Ishikawa (cell line): ENCODE measurements around the gene APC2.
A peak's percentile ranks its signal among the peaks of the same experiment; 100 is the strongest.

Source experiments
- CEBPB ChIP-seq: IDR thresholded peaks from 2 replicates; pipeline ENCODE4 v1.6.1; 2012
- CREB1 ChIP-seq: IDR thresholded peaks from 2 replicates; pipeline ENCODE4 v1.6.1; 2012; ENCODE audit warnings: low read depth
- EGR1 ChIP-seq: IDR thresholded peaks from 2 replicates; pipeline ENCODE4 v1.6.1; 2012
- EP300 ChIP-seq: IDR thresholded peaks from 2 replicates; pipeline ENCODE4 v1.6.1; 2012; ENCODE audit warnings: borderline replicate concordance
- FOXM1 ChIP-seq: IDR thresholded peaks from 2 replicates; pipeline ENCODE4 v1.6.1; 2012; ENCODE audit warnings: low read depth, borderline replicate concordance
- RAD21 ChIP-seq: IDR thresholded peaks from 2 replicates; pipeline ENCODE4 v1.6.1; 2012; ENCODE audit warnings: low read depth
- REST ChIP-seq: IDR thresholded peaks from 2 replicates; pipeline ENCODE4 v1.6.1; 2012; ENCODE audit warnings: low read depth, mild to moderate bottlenecking
- TCF12 ChIP-seq: IDR thresholded peaks from 2 replicates; pipeline ENCODE4 v1.6.1; 2012; ENCODE audit warnings: low read depth
- ZBTB7A ChIP-seq: IDR thresholded peaks from 2 replicates; pipeline ENCODE4 v1.6.1; 2012; ENCODE audit warnings: low read depth
- TF ChIP-seq, protein P1 (sequence below): IDR thresholded peaks from 2 replicates; pipeline ENCODE4 v1.6.1; 2012
- TF ChIP-seq, protein P2 (sequence below): IDR thresholded peaks from 2 replicates; pipeline ENCODE4 v1.6.1; 2012

- TF ChIP-seq, protein P1, sequence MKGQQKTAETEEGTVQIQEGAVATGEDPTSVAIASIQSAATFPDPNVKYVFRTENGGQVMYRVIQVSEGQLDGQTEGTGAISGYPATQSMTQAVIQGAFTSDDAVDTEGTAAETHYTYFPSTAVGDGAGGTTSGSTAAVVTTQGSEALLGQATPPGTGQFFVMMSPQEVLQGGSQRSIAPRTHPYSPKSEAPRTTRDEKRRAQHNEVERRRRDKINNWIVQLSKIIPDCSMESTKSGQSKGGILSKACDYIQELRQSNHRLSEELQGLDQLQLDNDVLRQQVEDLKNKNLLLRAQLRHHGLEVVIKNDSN: peak; percentile 78
- no peak for TF ChIP-seq REST
- TF ChIP-seq EP300: no peak
- TF ChIP-seq, protein P2, sequence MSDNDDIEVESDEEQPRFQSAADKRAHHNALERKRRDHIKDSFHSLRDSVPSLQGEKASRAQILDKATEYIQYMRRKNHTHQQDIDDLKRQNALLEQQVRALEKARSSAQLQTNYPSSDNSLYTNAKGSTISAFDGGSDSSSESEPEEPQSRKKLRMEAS: no peak
- no peak for TF ChIP-seq ZBTB7A
- no peak for TF ChIP-seq TCF12
- TF ChIP-seq FOXM1: no peak
- no peak for TF ChIP-seq CREB1
- no peak for TF ChIP-seq RAD21
- no peak for TF ChIP-seq CEBPB
- no peak for TF ChIP-seq EGR1
These were observed 66.5 kb downstream of the APC2 start for GRCh38 chr19:1516395-1516753.
